Muscle of leg (tissue), 11 donors: ENCODE data around the gene BATF2. TPM values are rescaled to one million over a fixed set of nuclear protein-coding genes. Genes with fewer than 3 reads are reported as not detected.
"Not testable (repeated sequence)": the region's sequence is repeated elsewhere in the genome, so short reads cannot be mapped to it uniquely, and the experiment has no call there.

ENCODE experiments used
- DNase-seq: peaks from one replicate; pipeline ENCODE4 v3.0.0; 2013
- H3K27ac ChIP-seq: one replicate; pipeline ENCODE4 v1.5.1; 2013; ENCODE audit warnings: mild to moderate bottlenecking, low read length, control low read depth
- H3K27me3 ChIP-seq: one replicate; pipeline ENCODE4 v1.6.1; 2013; ENCODE audit warnings: low read length; ENCODE audit not compliant: control insufficient read depth, insufficient read depth
- H3K36me3 ChIP-seq: one replicate; pipeline ENCODE4 v1.6.1; 2013; ENCODE audit warnings: low read length; ENCODE audit not compliant: control insufficient read depth, insufficient read depth
- H3K4me1 ChIP-seq: one replicate; pipeline ENCODE4 v1.6.1; 2013; ENCODE audit warnings: low read length; ENCODE audit not compliant: control insufficient read depth, insufficient read depth
- H3K4me3 ChIP-seq: one replicate; pipeline ENCODE4 v1.5.1; 2013; ENCODE audit warnings: low read length, control low read depth
- H3K9me3 ChIP-seq: replicated peaks from 2 replicates; pipeline ENCODE4 v1.6.1; 2013; ENCODE audit warnings: low read depth, low read length; ENCODE audit not compliant: control insufficient read depth
- WGBS: methylation state at CpG from one replicate; pipeline ENCODE4 v1.1.5; 2013; ENCODE audit warnings: missing lambda C conversion rate; ENCODE audit not compliant: insufficient coverage; 5-methylcytosine and 5-hydroxymethylcytosine counted together
- polyA plus RNA-seq, 8 donors: library from polyadenylated mRNA; unstranded; fragments of 120-200 nt; gene quantifications; one replicate each; pipeline versions ENCODE4 v1.2.1 to v1.2.3, GENCODE V29; 2013; ENCODE audit warnings: inconsistent platforms in 1 of 8, low replicate concordance in 1 of 8; ENCODE audit not compliant: insufficient read length in 8 of 8, insufficient read depth in 1 of 8
- total RNA-seq: library from RNA; stranded (reverse); fragments of 120-200 nt; gene quantifications from one replicate; pipeline ENCODE4 v1.2.4, GENCODE V29; 2013

The BATF2 gene
- total and polyA plus RNA-seq, 9 donors = 0.62 to 1.9 (median 0.95) TPM

DNA sequence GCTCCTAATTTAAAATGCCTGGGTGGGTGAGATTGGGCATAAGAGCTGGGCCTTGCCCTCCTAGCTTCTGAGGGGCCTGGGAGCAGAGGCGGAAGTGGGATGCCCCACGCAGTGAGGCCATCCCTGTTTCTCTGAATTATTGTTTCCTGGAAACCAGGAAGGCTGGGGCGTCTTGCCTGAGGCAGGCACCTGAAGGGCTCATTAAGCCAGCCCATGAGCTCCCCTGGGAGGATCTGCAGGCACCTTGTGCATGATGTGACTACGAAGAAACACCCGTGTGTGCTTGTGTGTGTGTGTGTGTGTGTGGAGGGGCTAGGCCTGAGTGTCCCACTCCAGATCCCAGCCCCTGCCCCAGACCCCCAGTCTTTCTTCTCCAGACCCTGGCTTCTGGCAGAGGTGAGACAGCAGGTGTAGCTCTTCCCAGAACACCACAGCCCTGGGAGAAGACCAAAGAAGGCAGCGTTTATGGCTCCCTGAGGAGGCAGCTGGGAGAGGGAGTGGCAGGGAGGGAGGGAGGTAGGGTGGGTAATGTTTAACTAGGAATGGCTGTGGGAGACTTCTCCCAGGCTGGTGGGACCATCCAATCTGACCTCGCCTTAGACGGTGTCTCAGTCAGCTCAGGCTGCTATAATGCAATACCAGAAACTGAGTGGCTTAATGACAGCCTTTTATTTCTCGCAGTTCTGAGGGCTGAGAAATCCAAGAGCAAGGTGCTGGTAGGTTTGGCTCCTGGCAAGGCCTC lies 2.1 kb upstream of the BATF2 start:
- no peaks in the 10 kb centered on the region for H3K36me3 ChIP-seq
- no peak overlapping the region for H3K4me3 ChIP-seq
- H3K9me3 ChIP-seq = no peaks in the 10 kb centered on the region
- no peaks in the 10 kb centered on the region for H3K27me3 ChIP-seq
- no peak for DNase-seq
- no peak overlapping the region for H3K27ac ChIP-seq
- 70% methylated on average over 6 of the region's 9 CpGs for WGBS
- peaks cover 23% of the 10 kb centered on the region for H3K4me1 ChIP-seq

DNA sequence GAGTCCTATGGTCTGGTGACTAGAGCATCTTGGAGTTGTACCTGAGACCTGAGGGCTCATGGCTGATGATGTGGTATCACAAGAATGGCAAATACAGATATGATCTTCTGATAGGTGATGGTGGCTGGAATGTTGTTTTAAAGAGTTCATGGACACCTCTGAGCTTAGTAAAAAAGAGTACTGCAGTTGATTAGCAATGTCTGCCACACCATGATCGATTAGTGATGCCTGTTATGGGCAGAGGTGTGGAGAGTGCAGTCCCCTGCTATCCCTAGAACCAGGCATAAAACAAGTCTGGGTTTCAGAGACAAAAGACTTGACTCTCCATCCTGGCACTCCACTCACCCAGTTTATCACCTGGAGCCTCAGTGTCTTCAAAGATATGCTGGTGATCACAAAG lies 1.4 kb upstream of the BATF2 start:
- H3K4me1 ChIP-seq = peaks cover 22% of the 10 kb centered on the region
- no peak for DNase-seq
- H3K4me3 ChIP-seq = no peak overlapping the region
- WGBS = 80% methylated on average over 1 of the region's 1 CpG
- H3K9me3 ChIP-seq = no peaks in the 10 kb centered on the region
- no peak overlapping the region for H3K27ac ChIP-seq
- H3K36me3 ChIP-seq = no peaks in the 10 kb centered on the region
- H3K27me3 ChIP-seq = no peaks in the 10 kb centered on the region

DNA sequence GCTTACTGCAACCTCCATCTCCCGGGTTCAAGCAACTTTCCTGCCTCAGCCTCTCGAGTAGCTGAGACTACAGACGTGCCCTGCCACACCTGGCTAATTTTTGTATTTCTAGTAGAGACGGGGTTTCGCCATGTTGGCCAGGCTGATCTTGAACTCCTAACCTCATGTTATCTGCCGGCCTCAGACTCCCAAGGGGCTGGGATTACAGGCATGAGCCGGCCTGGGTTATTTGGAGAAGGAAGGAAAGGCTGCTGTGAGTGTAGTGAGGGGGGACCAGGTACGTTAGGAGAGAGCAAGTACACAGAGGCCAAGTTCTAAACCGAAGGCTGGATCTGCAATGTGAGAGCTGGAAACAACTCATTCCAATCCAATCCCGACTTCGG lies 453 bp downstream of the BATF2 start:
- 38% methylated on average over 8 of the region's 11 CpGs for WGBS
- Histone ChIP-seq H3K36me3 (no peaks in the 10 kb centered on the region), H3K27ac (peak overlapping the region; percentile 65), H3K27me3 (peaks cover 2% of the 10 kb centered on the region), H3K9me3 (no peaks in the 10 kb centered on the region), H3K4me1 (peaks cover 15% of the 10 kb centered on the region), H3K4me3 (peak overlapping the region; percentile 30)
- DNase-seq = no peak

DNA sequence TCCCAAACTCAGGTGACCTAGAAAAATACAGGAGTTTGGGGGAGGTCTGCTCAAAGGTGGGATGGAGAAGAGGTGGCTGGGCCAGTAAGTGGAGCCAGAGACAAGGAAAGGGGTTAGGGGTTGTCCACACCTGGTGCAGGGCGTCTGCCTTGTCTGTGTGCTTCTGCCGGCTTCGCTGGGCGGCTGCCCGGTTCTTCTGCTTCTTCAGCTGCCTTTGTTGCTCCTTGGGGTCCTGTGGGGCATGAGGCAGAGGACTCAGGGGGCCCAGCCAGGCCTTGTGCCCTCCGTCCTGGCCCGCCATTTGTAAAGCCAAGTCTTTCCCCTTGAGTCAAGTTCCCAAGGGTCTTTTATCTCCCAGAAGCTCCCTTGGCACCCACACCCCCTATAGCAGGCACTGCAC lies 2.5 kb downstream of the BATF2 start:
- H3K4me1 ChIP-seq = peaks cover 28% of the 10 kb centered on the region

DNA sequence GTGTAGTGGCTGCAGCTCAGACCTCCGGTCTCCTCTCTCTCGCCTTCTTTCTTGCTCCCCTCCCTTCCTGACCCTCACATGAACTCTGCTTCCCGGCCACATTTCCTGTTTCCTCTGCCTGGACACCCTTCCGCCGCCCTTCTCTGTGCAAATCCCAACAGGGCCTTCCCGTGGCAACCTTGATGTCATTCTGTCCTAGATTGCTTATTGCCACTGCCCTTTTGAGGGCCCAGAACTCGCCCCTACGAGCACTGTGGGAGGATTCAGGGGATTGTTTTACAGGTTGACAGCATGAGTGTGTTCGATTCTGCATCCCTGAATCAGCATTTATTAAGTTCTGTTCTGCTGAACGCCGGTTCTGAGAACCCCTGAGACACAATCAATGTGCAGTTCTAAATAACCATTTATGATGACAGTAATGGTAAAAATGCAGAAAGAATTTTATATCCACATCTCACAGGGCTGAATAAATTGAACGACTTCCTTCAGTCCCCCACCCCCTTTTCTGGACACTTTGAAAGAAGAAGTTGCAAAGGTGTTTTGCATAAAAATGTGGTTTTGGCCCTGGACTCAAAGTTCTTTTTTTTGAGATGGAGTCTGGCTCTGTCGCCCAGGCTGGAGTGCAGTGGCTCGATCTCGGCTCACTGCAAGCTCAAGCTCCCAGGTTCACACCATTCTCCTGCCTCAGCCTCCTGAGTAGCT lies 6.4 kb downstream of the BATF2 start:
- Histone ChIP-seq H3K4me1 (peaks cover 21% of the 10 kb centered on the region), H3K9me3 (no peaks in the 10 kb centered on the region), H3K27ac (peak overlapping the region; percentile 73), H3K4me3 (peak overlapping the region; percentile 6), H3K27me3 (peaks cover 2% of the 10 kb centered on the region), H3K36me3 (no peaks in the 10 kb centered on the region)
- WGBS = 30% methylated on average over 9 of the region's 15 CpGs
- peak; percentile 85 for DNase-seq

More for the DNA sequence above, 2.5 kb downstream of the BATF2 start:
- H3K9me3 ChIP-seq = no peaks in the 10 kb centered on the region
- WGBS = 84% methylated on average over 7 of the region's 7 CpGs
- H3K4me3 ChIP-seq = no peak overlapping the region
- no peak overlapping the region for H3K27ac ChIP-seq
- no peak for DNase-seq
- no peaks in the 10 kb centered on the region for H3K36me3 ChIP-seq
- peaks cover 2% of the 10 kb centered on the region for H3K27me3 ChIP-seq

DNA sequence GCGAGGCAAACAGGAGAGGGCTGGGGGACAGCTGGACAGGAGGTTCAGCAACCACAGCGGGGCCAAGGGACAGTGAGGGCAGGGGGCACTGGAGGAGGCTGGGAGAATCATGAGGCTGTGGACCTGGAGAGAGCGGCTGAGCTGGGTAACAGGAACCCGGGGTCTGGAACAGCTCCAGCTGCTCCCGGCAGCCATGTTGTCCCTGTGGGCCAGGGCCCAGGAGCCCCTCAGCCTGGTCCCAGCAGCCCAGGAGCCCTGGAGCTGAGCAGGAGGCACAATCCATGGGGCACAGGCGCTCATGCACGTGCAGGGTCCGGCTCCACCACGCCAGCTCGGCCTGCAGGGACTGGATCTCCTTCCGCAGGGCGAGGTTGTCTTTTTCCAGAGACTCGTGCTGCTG lies 7.4 kb downstream of the BATF2 start:
- Histone ChIP-seq H3K4me1 (peaks cover 21% of the 10 kb centered on the region), H3K27me3 (peaks cover 2% of the 10 kb centered on the region), H3K27ac (peak overlapping the region; percentile 73), H3K4me3 (peak overlapping the region; percentile 6), H3K9me3 (no peaks in the 10 kb centered on the region), H3K36me3 (no peaks in the 10 kb centered on the region)
- WGBS = 44% methylated on average over 13 of the region's 13 CpGs
- DNase-seq = no peak

DNA sequence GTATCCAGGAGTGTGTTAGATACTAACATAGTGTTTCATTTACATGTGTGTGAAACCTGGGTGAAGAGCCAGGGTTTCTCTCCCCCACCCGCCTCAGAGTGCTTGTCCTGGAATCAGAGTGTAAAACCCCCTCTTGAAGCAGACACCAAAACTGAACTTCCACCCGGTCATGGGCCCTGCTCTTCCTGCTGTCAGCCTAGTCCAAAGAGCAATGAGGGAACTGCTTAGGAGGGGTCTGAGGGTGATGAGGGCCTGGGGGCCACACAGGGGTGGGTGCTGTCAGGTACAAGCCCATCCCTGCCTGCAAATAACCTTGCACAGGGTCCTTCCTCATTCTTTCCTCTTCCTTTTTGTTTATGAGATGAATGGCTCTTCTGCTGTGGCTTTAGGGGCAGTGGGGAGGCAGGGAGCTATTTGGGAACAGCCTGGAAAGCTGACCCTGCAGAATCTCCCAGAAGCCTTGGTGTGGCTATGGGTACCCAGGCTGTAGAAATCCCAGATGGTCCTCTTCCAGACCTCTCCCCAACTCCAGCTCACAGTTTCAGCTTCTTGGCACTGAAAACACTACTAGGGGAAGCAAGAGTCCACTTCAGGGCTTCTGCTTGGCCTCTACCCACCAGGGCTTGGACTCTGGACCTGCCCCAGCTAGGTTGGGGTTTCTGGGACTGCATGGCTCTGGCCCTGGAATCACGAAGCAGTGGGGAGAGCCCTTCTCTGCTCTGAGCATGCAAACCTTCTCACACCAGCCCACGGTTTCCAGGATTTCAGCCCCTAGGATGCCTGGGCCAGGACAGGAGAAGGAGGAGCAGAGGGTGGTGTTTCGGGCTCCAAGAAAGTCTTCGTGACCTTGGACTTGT lies 8.5 kb downstream of the BATF2 start:
- Histone ChIP-seq H3K27me3 (peaks cover 2% of the 10 kb centered on the region), H3K9me3 (no peaks in the 10 kb centered on the region), H3K27ac (no peak overlapping the region), H3K4me3 (no peak overlapping the region), H3K36me3 (no peaks in the 10 kb centered on the region), H3K4me1 (peaks cover 19% of the 10 kb centered on the region)
- WGBS = 94% methylated on average over 2 of the region's 6 CpGs
- DNase-seq = no peak

DNA sequence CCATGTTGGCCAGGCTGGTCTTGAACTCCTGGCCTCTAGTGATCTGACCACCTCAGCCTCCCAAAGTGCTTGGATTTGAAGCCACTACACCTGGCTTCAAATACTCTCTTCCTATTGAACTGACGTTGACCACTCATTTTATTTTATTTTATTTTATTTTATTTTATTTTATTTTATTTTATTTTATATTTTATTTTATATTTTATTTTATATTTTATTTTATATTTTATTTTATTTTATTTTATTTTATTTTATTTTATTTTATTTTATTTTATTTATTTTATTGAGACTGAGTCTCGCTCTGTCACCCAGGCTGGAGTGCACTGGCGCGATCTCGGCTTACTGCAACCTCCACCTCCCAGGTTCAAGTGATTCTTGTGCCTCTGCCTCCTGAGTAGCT lies 13.4 kb downstream of the BATF2 start:
- DNase-seq, H3K36me3 ChIP-seq, H3K9me3 ChIP-seq, H3K4me1 ChIP-seq, H3K27me3 ChIP-seq, H3K4me3 ChIP-seq, H3K27ac ChIP-seq: not testable (repeated sequence)
- WGBS = no CpG with 5 or more reads among the region's 5 CpGs

DNA sequence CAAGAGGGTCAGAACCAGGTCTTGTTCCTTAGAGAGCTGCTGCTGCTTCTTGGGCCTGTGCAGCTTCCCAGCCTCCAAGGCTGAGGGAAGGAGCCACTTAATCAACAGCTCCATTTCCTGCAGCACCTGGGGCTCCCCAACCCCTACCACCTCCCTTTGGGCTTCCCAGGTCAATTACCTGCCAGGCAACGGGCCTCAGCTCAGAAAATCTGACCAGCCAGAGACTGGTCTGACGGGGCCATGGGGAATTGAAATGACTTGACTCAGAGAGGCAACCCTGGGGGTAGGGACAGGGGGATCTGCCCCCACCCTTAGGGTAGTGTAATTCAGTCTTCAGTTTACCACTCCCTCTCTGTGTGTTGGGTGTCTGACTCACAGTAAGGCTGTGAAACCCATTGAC lies 20.1 kb downstream of the BATF2 start:
- Histone ChIP-seq H3K27me3 (peaks cover 2% of the 10 kb centered on the region), H3K9me3 (no peaks in the 10 kb centered on the region), H3K36me3 (no peaks in the 10 kb centered on the region), H3K27ac (no peak overlapping the region), H3K4me3 (no peak overlapping the region), H3K4me1 (peaks cover 7% of the 10 kb centered on the region)
- no peak for DNase-seq
- WGBS = no CpG with 5 or more reads among the region's 2 CpGs

DNA sequence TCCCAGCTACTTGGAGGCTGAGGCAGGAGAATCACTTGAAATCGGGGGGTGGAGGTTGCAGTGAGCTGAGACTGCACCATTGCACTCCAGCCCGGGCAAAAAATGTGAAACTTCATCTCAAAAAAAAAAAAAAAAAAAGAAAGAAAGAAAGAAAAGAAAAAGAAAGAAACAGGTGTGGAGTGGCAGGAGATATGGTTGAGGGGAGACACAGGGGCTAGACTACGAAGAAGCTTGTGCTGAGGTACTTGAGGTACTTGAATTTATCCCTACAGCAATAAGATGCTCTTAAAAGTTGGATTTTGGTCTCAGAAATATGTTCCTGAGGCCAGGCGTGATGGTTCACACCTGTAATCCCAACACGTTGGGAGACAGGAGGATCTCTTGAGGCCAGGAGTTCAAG lies 22.6 kb downstream of the BATF2 start:
- 80% methylated on average over 1 of the region's 5 CpGs for WGBS
- H3K4me1 ChIP-seq = peaks cover 10% of the 10 kb centered on the region
- H3K27ac ChIP-seq = no peak overlapping the region
- no peaks in the 10 kb centered on the region for H3K9me3 ChIP-seq
- H3K27me3 ChIP-seq = peaks cover 10% of the 10 kb centered on the region
- DNase-seq = no peak
- H3K36me3 ChIP-seq = no peaks in the 10 kb centered on the region
- no peak overlapping the region for H3K4me3 ChIP-seq
